Nephron progenitor cell (in vitro differentiated cells): ENCODE results near the gene PARD3.
"Not testable (repeated sequence)": the region's sequence is repeated elsewhere in the genome, so short reads cannot be mapped to it uniquely, and the experiment has no call there.

ENCODE experiments used
- DNase-seq: peaks from one replicate; pipeline ENCODE4 v3.0.0; 2021
- H3K27ac Mint-ChIP-seq: 2 replicates; pipeline ENCODE4 v1.8.0; 2021; ENCODE audit warnings: mild to moderate bottlenecking, moderate library complexity, mixed read lengths
- H3K27me3 Mint-ChIP-seq: 2 replicates; pipeline ENCODE4 v1.8.0; 2021; ENCODE audit warnings: mild to moderate bottlenecking, low read depth, mixed read lengths; ENCODE audit not compliant: poor library complexity
- H3K36me3 Mint-ChIP-seq: 2 replicates; pipeline ENCODE4 v1.8.0; 2021; ENCODE audit warnings: low read depth, mixed read lengths
- H3K4me1 Mint-ChIP-seq: 2 replicates; pipeline ENCODE4 v1.8.0; 2021; ENCODE audit warnings: mixed read lengths
- H3K4me3 Mint-ChIP-seq: 2 replicates; pipeline ENCODE4 v1.8.0; 2021; ENCODE audit warnings: mild to moderate bottlenecking, moderate library complexity, mixed read lengths
- H3K9me3 Mint-ChIP-seq: 2 replicates; pipeline ENCODE4 v1.8.0; 2021; ENCODE audit warnings: mild to moderate bottlenecking, moderate library complexity, mixed read lengths
- CTCF ChIP-seq: fragments of 200-600 bp; sonication (generic); IDR thresholded peaks from 2 replicates; pipeline ENCODE4 v1.5.0; 2021; ENCODE audit warnings: antibody characterized with exemption

Gene PARD3

DNA sequence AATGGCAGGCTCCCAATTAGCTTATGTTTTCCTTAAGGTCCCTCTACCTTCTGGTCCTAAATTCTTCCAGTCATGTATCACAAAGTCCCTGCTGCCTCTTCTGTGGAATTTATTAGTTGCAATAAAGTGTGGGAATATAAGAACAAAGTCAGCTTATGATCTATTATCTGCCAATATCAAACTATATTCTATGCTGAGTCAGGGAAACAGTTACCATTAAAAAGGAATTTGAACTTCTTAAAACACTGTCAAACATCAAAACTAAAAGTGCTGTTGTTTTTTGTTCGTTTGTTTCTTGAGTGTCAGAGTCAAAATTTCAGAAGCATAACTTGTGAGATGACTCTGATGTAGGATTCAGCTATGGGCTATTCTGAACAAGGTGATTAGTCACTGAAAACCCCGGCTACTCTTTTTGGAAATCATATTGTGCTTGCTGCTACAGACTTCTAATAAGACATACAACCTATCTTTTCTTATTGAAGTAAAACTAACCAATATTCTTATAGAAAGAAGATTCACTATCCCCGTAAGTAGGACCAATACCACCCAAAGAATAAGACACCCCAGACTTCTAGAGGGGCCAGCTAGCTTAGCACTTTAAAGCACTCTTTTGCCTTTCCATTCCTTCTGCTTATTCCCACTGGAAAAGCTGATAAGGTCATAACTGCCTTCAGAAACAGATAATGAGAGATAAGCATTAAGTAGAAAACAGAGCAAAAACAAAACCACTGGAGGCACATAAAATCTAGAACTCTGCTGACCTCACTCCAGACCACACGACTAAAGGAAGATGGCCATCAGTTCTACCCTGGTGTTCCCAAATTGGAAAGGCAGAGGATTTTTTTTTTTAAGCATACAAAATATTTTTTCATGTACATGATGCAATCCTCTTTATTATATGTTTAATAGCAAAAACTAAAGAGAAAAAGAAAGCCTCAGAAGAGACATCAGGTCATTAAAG is 370.6 kb downstream of the PARD3 start:
- Mint-ChIP-seq H3K4me1 (peaks cover 12% of the 10 kb centered on the region), H3K27me3 (no peaks in the 10 kb centered on the region), H3K27ac (no peak overlapping the region), H3K36me3 (peaks cover 43% of the 10 kb centered on the region), H3K9me3 (peaks cover 4% of the 10 kb centered on the region), H3K4me3 (no peak overlapping the region)
- TF ChIP-seq CTCF: no peak
- no peak for DNase-seq

DNA sequence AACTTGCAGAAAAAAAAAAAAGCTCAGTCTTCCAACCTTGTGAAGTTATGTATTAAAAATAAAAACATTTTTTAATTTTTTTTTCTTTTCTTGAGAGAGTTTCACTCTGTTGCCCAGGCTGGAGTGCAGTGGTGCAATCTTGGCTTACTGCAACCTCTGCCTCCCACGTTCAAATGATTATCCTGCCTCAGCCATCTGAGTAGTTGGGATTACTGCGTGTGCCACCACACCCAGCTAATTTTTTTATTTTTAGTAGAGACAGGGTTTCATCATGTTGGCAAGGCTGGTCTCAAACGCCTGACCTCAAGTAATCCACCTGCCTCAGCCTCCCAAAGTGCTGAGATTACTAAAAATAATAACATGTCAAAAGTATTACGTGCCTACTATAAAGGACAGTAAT is 375.7 kb downstream of the PARD3 start:
- H3K27me3 Mint-ChIP-seq, DNase-seq, H3K4me1 Mint-ChIP-seq, H3K27ac Mint-ChIP-seq, H3K4me3 Mint-ChIP-seq, H3K9me3 Mint-ChIP-seq: not testable (repeated sequence)
- peaks cover 28% of the 10 kb centered on the region for H3K36me3 Mint-ChIP-seq

DNA sequence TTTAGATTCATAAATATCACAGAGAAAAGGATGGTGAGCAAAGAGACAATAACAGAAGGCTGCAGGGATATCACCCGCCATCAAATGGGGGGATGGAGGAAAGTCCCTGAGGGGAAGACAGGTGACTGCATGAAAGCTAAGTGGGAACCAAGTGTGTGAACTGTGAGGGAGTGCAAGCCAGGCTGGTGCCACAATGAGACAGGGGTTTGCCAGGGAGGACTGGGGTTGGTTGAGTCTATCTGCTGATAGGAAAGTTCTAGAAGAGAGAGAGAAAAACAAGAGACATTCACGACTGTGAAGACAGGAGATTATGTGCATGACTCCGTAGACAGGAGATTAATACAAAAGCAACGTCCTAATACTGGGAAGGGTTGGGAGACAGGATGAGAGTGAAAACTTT is 376.4 kb downstream of the PARD3 start:
- no peak for TF ChIP-seq CTCF
- H3K4me3 Mint-ChIP-seq: no peak overlapping the region
- peaks cover 4% of the 10 kb centered on the region for H3K9me3 Mint-ChIP-seq
- peaks cover 7% of the 10 kb centered on the region for H3K4me1 Mint-ChIP-seq
- no peak for DNase-seq
- H3K36me3 Mint-ChIP-seq: peaks cover 21% of the 10 kb centered on the region
- peaks cover 2% of the 10 kb centered on the region for H3K27me3 Mint-ChIP-seq
- H3K27ac Mint-ChIP-seq: peak overlapping the region; percentile 7

DNA sequence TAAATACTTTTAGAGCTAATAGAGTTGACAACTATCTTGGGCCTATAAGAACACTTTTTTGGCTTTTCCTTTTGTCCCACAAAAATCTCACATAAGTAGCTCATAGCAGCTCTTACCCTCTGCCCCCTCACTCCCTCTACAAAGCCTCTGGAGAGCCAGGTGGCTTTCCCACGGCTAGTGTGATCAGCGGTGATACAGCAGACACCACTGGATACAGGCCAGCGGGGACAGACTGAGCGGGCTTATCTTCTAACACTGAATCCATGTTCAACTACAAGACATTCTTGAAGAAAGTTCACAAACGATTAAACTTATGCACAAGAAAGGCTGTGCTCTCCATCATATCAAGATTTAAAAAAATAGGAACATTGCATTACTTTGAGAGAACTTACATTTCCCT is 377.2 kb downstream of the PARD3 start:
- Mint-ChIP-seq H3K36me3 (peaks cover 13% of the 10 kb centered on the region), H3K4me1 (peaks cover 7% of the 10 kb centered on the region), H3K27ac (no peak overlapping the region), H3K9me3 (no peaks in the 10 kb centered on the region), H3K4me3 (no peak overlapping the region), H3K27me3 (peaks cover 2% of the 10 kb centered on the region)
- no peak for TF ChIP-seq CTCF
- DNase-seq: no peak

DNA sequence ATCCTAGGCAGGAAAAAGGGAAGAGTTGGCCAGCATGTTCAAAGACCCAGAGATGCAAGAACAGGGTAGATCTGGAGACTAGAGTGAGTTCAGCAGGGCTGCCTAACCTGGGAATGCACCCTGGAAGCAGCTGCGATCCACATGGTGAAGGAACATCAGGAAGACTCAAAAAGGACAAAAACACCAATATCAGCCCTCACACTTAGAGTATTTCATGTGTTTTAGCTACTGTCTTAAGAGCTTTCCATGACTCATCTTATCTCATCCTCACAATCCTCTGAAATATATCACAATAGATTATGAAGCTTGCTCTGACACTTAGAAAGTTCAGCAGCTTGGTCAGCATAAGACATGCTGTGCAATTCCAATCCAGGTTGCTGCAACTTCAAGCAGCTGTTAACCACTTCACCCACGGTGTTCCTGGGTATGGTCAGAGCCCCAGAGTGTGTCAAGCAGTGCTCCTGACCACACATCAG is 380.9 kb downstream of the PARD3 start:
- H3K4me3 Mint-ChIP-seq: no peak overlapping the region
- peaks cover 2% of the 10 kb centered on the region for H3K27me3 Mint-ChIP-seq
- no peak for TF ChIP-seq CTCF
- DNase-seq: no peak
- H3K36me3 Mint-ChIP-seq: peaks cover 8% of the 10 kb centered on the region
- no peak overlapping the region for H3K27ac Mint-ChIP-seq
- H3K4me1 Mint-ChIP-seq: peaks cover 7% of the 10 kb centered on the region
- no peaks in the 10 kb centered on the region for H3K9me3 Mint-ChIP-seq

DNA sequence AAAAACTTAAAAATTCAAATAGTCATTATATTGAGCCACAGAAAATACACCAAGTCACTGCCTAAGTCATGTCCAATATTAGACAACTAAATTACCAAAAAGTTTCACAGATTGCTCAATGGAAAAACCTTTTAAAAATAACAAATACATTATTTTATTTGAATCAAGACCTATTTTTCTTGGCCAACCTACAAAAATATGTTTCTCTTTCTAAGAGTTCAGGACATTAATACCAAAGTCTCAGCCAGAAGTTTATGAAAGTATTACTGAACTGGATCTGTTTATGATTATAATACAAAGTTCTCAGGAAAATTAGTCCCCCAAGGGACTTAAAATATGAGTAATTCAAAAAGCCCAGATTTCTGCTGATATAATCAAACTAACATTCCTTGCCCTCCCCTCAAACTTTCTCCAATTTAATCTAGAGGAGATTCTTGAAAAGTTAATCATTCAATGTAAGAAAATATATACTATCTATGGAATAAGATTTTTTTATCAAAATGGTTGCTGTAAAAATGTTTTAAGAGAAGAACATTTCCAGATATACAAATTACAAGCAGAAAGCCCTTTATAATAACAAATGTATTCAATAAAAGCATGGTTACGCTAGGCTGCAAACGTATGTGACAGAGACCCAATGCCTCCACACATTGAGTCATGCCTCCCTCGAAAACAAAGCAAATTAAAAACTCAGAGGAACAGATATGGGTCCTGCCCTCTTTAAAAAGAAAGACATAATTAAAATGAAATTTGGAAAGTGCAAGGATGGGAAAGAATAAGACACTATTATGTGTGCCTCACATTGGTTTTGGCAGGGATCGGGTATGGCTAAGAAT is 381.6 kb downstream of the PARD3 start:
- peaks cover under 1% of the 10 kb centered on the region for H3K4me1 Mint-ChIP-seq
- H3K27me3 Mint-ChIP-seq: no peaks in the 10 kb centered on the region
- no peak overlapping the region for H3K27ac Mint-ChIP-seq
- TF ChIP-seq CTCF: no peak
- no peak for DNase-seq
- no peaks in the 10 kb centered on the region for H3K9me3 Mint-ChIP-seq
- H3K4me3 Mint-ChIP-seq: no peak overlapping the region
- peaks cover 4% of the 10 kb centered on the region for H3K36me3 Mint-ChIP-seq
